ENCODE data around the gene PLCH1. TPM values are rescaled to one million over a fixed set of nuclear protein-coding genes. Genes with fewer than 3 reads are reported as not detected.

The PLCH1 gene
- total and polyA plus RNA-seq, 2 experiments from 2014 or later = 2.6 to 5.8 TPM

GRCh38 chr3:155609586-155609985, 135.3 kb downstream of the PLCH1 start:
- no peak overlapping the region for H3K4me2 ChIP-seq
- no peaks in the 10 kb centered on the region for H3K79me2 ChIP-seq
- no peak for DNase-seq (ENCODE audit: low spot score)
- no peaks in the 10 kb centered on the region for H3K4me1 ChIP-seq (ENCODE audit: insufficient read depth)
- TF ChIP-seq CTCF (IDR thresholded peaks at IDR 0.05; ENCODE audit: poor library complexity) (no peak), EZH2phosphoT487 (IDR thresholded peaks at IDR 0.05; ENCODE audit: low read depth, severe bottlenecking, unreplicated experiment) (no peak), EZH2 (IDR thresholded peaks at IDR 0.05; ENCODE audit: borderline replicate concordance) (no peak)
- H2AFZ ChIP-seq = no peak overlapping the region
- H4K20me1 ChIP-seq (ENCODE audit: insufficient read depth, poor library complexity, severe bottlenecking) = no peaks in the 10 kb centered on the region
- H3K27ac ChIP-seq = no peak overlapping the region
- no peaks in the 10 kb centered on the region for H3K36me3 ChIP-seq (replicated peaks; ENCODE audit: insufficient read depth, low read depth)
- no peak overlapping the region for H3K4me3 ChIP-seq
- H3K9me2 ChIP-seq (replicated peaks; ENCODE audit: insufficient read depth) = no peaks in the 10 kb centered on the region
- no peaks in the 10 kb centered on the region for H3K9me3 ChIP-seq (ENCODE audit: low read depth)
- no peaks in the 10 kb centered on the region for H3K27me3 ChIP-seq

GRCh38 chr3:155608228-155608920, 136.5 kb downstream of the PLCH1 start:
- 91% methylated on average over 10 of the region's 10 CpGs for WGBS (ENCODE audit: low lambda C conversion rate, missing lambda C conversion rate)
- Histone ChIP-seq H3K36me3 (replicated peaks; ENCODE audit: insufficient read depth, low read depth) (no peaks in the 10 kb centered on the region), H3K9me2 (replicated peaks; ENCODE audit: insufficient read depth) (no peaks in the 10 kb centered on the region), H3K4me1 (ENCODE audit: insufficient read depth) (no peaks in the 10 kb centered on the region), H3K9me3 (ENCODE audit: low read depth) (no peaks in the 10 kb centered on the region), H2AFZ (no peak overlapping the region), H3K27ac (no peak overlapping the region), H3K4me3 (no peak overlapping the region), H4K20me1 (ENCODE audit: insufficient read depth, poor library complexity, severe bottlenecking) (no peaks in the 10 kb centered on the region), H3K4me2 (no peak overlapping the region), H3K27me3 (no peaks in the 10 kb centered on the region), H3K79me2 (no peaks in the 10 kb centered on the region)
- TF ChIP-seq EZH2 (IDR thresholded peaks at IDR 0.05; ENCODE audit: borderline replicate concordance) (no peak), EZH2phosphoT487 (IDR thresholded peaks at IDR 0.05; ENCODE audit: low read depth, severe bottlenecking, unreplicated experiment) (no peak), CTCF (IDR thresholded peaks at IDR 0.05; ENCODE audit: poor library complexity) (no peak)
- DNase-seq (ENCODE audit: low spot score) = no peak

DNA sequence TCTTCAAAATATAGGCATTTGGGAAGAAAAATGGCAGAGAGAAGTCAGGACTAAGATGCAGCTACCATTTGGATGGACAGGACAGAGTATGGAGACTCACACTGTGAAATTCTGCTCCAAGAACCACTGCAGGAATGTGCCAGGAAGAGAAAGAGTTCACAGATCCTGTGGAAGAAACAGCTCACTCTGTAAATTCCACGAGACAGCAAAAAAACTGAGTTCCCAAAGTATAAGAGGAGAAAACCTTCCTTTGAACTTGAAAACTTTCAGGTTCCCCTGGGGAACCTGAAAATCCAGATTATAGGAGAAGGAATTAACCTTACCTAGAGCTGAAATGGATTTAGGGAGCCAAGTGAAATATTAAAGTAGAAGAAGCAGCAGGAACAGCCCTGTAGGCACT, 137.1 kb downstream of the PLCH1 start:
- Histone ChIP-seq H3K4me2 (no peak overlapping the region), H3K36me3 (replicated peaks; ENCODE audit: insufficient read depth, low read depth) (no peaks in the 10 kb centered on the region), H3K4me1 (ENCODE audit: insufficient read depth) (no peaks in the 10 kb centered on the region), H3K4me3 (no peak overlapping the region), H3K9me3 (ENCODE audit: low read depth) (no peaks in the 10 kb centered on the region), H3K79me2 (no peaks in the 10 kb centered on the region), H3K9me2 (replicated peaks; ENCODE audit: insufficient read depth) (no peaks in the 10 kb centered on the region), H3K27me3 (no peaks in the 10 kb centered on the region), H2AFZ (no peak overlapping the region), H4K20me1 (ENCODE audit: insufficient read depth, poor library complexity, severe bottlenecking) (no peaks in the 10 kb centered on the region), H3K27ac (no peak overlapping the region)
- DNase-seq (ENCODE audit: low spot score) = no peak
- TF ChIP-seq EZH2phosphoT487 (IDR thresholded peaks at IDR 0.05; ENCODE audit: low read depth, severe bottlenecking, unreplicated experiment) (no peak), CTCF (IDR thresholded peaks at IDR 0.05; ENCODE audit: poor library complexity) (no peak), EZH2 (IDR thresholded peaks at IDR 0.05; ENCODE audit: borderline replicate concordance) (no peak)
- WGBS (ENCODE audit: low lambda C conversion rate, missing lambda C conversion rate) = 70% methylated on average over 1 of the region's 1 CpG

All from hepatocyte (in vitro differentiated cells).